GM19099 (cell line): ENCODE data around the gene RTP5.
A peak's percentile ranks its signal among the peaks of the same experiment; 100 is the strongest.

Experiments
- POLR2A ChIP-seq: IDR thresholded peaks from 3 replicates; pipeline ENCODE4 v1.6.1; 2011; ENCODE audit warnings: low read depth; ENCODE audit not compliant: insufficient read length; ENCODE audit errors: extremely low read depth

The RTP5 gene

DNA sequence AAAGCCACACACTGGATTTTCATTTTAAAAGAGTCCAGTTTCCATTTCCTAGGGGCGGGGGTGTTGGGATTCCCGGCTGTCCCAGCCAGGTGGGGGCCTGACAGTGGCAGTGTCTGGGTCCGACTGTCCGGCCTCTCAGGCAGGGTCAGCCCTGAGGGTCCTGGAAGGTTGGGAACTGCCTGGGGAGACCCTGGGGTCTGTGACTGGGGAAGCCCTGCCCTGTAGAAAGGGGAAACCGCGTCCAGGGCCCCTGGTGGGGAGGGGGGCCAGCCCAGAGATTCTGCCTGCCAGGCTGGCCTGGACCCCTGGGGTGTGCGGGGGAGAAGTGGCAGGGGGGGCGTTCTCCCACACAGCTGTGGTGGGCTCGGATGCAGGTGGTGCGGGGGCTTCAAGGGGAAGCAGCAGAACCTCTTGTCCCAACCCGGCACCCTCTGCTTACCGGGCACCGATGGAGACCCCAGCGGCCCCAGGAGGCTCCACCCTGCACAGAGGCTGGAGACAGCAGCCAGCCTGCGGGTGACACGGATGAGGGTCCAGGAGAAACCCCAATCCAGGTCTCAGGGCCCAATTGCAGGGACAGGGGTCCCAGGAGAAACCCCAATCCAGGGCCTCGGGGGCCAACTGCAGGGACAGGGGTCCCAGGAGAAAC is 4.9 kb downstream of the RTP5 start:
- TF ChIP-seq POLR2A = no peak

DNA sequence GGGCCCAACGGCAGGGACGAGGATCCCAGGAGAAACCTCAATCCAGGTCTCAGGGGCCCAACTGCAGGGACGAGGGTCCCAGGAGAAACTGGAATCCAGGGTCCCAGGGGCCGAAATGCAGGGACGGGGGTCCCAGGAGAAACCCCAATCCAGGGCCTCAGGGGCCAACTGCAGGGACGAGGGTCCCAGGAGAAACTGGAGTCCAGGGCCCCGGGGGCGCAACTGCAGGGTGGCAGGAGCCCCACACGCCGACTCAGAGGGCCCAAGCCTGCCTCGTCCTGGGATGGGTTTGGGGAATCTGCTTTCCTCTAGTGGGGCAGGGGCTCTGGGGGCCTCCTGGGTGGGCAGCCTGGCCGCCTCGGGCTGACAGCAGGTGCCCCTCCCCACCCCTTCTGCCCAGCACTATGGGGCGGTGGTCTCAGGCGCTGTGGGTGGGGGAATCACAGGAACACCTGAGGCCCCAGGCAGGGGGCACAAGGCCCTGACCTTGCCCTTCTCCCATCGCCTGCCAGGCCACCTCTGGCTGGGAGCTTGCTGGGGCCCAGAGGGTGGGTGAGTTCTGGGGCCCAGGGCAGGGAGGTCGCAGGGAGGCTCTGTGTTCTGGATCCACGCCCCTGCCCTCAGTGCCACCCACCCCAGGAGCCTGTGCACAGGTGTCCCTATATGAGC is 7.1 kb downstream of the RTP5 start:
- TF ChIP-seq POLR2A = no peak

DNA sequence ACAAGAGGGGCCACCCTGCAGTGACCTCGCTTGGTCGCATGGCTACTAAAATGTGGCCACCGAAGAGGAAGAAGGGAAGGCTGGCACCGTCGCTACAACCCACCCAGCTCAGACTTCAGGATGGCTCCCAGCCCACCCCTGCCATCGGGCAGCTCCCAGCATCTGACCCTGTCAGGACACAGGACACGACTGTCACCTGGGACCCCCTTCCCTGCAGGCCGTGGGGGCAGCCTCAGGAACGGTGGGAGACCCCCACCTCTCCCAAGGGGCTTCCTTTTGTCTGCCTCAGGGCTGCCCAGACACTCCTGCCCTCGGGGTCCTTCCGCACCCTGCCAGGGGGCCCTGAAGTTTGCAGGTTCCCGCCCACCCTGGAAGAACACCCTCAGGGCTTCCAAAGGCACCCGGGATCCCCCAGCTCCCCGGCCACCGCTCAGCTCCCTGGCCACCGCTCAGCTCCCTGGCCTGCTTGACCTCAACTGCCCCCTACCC is 7.7 kb downstream of the RTP5 start:
- no peak for TF ChIP-seq POLR2A

DNA sequence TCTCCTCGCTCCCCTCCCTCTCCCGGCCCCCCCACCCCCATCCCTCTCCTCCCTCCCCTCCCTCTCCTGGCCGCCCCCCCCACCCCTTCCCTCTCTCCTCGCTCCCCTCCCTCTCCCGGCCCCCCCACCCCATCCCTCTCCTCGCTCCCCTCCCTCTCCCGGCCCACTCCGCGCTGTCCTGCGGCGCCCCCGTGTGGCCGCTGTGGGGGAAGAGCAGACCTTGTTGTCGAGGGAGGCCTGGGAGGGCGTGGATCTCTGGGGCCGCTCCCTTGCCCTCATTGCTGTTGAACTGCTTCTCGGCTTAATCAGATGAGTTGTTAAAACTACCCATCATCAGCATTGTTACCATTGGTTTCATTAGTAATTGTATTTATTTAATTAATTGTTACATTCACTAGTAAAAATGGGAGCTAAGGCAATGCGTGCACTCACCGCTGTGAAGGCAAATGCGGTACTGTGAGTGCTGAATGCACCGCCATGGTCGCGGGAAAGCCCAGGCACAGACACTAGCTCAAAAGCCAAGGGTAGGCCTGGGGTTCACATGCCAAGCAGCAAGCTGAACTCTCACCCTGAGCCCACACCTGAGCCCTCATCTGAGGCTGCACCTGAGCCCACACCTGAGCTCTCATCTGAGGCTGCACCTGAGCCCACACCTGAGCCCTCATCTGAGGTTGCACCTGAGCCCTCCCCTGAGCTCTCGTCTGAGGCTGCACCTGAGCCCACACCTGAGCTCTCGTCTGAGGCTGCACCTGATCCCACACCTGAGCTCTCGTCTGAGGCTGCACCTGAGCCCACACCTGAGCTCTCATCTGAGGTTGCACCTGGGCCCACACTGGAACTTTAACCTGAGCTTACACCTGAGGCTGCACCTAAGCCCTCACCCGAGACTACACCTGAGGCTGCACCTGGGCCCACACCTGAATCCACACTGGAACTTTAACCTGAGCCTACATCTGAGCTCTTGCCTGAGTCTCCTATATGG is 8.8 kb downstream of the RTP5 start:
- no peak for TF ChIP-seq POLR2A

DNA sequence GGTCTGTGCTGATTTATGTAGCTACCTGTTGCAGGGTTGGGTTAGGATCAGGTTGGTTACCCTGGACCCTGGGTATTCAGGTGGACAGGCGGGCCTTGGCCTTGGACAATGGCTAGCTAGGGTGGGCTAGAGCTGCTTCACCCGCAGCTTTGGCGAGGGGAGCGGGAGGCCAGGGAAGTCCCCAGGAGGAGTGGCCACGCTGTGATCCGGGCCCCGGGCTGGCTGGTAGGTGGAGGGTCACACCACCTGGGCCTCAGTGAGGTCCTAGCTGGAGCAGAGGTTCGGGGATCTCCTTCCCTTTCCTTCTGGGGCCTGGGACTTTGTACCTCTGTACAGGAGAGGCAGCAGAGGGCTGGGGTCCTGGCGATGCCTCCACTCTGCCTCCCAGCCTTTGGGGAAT is 9.8 kb downstream of the RTP5 start:
- no peak for TF ChIP-seq POLR2A

DNA sequence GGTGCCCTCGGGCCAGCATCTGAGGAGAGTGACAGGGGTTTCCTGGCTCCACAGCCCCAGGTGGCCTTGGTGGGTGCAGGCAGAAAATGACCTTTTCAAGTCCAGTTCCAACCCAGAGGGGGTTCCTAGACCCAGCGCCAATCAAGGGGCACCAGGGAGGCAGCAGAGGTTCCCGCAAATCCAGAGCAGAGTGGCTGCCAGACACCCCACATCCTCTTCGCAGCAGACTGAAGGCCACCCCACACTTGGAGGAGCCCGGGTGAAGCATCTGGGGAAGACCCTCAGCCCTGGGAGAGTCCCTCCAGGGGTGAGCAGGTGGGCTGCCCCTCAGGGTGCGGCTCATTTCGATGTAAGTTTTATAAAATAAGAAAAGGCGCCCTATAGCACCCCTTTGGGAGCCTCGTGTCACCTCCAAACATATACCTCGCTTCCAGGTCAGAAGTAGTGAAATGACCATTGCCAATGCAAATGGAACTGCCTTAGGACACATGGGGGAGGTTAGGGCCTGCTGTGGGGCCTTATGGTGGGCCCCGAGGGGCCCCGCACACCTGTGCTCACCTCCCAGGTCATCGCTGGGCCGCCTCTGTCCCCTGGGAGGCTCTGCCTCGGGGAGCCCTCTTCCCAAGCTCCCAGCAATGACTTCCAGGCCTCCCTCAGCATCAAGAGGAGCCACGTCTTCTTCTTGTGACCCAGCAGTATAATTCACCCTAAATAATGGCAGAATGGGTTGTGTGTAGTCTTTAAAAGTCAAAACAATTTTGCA is 11.0 kb downstream of the RTP5 start:
- TF ChIP-seq POLR2A = no peak

DNA sequence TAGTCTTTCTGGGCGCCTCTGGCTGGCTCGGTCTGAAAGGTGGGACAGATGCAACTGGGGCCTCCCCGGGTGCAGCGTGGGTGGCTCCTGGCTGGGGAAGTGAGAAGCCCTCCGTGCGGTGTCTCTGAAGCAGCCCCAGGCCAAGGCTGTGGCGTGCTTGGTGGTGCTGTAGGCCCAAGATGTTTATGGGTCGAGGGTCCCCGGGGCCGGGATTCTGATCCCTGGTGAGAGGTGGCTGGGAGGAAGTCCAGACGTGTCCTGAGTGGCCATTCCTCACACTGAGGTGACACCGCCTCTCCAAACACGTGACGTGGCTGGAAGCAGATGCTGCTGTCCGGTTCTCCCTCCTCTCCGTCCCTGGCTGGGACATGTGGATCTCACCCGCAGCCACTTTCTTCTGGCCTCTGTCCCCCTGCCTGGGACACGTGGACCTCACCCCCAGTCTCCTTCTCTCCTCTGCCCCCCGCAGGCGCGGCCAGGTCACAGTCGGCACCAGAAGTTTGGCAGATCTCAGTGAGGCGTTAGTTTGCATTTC is 12.6 kb downstream of the RTP5 start:
- peak; percentile 38 for TF ChIP-seq POLR2A

DNA sequence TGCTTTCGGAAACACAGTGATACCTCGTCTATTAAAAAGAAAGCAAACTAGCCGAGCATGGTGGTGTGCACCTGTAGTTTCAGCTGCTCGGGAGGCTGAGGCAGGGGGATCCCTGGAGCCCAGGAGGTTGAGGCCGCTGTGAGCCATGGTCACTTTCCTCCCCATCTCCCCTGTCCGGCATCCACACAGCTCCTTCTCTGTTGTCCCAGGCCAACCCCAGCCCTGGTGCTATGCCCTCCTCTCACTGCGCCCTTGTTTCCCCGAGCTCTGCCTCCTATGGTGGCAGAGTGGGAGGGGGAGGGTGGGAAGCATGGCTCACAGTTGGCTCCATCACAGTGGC is 15.4 kb downstream of the RTP5 start:
- no peak for TF ChIP-seq POLR2A

DNA sequence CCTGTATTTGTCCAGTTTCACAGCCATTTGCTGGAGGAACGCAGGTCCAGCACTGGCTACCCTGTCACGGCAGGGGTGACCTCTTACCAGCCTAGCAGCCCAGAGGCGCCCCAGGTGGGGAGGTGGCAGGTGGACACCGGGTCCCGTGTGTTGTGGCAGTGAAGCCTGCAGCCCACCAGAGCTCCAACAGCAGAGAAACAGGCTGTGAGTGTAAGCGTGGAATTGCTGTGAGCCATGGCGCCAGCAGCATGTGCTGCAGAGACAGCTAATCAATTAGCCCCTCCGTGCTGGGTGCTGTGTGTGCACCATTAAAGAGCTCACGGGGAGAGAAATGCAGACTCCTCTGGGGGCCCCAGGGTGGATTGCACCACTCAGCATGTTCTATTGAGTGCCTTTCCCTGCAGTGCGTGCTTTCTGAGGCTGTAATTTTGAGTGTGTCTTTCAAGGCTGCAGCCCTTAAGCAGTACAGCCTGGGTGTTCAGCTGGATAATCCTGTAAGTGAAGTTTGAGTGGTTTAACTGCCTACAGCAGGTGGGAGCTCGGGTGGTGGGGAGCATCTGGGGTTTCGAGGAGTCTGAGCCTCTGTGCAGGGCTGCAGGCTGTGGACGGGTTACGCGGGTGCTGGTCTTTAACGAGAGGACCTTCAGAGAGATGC is 15.9 kb downstream of the RTP5 start:
- no peak for TF ChIP-seq POLR2A

DNA sequence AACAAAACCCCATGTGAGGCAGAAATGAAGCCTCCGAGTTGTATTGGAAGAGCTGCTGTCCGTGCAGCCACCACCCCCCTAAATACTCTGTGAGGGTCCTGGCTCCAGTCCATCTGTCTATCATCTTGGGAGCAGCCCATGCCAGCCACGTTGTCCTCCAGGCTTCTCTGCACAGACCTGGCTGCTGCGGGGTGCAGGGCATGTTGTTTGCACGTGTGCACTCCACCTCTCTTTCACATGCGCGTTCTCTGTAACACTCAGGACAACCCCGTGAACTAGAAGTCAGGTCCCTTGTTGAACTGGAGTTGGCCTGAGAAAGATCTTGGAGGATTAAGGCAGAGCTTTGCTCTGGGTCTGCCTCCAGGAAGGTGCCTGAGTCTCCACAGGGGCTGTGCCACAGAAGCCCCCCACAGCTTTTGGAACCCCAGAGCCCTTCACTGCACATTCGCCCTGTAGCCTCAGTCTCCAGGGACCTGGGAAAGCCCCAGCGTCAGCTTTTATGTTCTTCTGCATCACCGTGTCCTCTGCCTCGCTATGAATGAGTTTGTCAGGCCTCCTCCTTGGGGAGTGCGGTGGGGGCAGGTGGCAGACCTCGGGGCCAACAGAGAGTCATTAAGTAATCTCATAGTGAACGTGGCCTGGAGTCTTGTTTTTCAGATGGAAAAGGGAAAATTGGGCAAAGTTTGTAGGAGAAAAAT is 16.6 kb downstream of the RTP5 start:
- TF ChIP-seq POLR2A = no peak

DNA sequence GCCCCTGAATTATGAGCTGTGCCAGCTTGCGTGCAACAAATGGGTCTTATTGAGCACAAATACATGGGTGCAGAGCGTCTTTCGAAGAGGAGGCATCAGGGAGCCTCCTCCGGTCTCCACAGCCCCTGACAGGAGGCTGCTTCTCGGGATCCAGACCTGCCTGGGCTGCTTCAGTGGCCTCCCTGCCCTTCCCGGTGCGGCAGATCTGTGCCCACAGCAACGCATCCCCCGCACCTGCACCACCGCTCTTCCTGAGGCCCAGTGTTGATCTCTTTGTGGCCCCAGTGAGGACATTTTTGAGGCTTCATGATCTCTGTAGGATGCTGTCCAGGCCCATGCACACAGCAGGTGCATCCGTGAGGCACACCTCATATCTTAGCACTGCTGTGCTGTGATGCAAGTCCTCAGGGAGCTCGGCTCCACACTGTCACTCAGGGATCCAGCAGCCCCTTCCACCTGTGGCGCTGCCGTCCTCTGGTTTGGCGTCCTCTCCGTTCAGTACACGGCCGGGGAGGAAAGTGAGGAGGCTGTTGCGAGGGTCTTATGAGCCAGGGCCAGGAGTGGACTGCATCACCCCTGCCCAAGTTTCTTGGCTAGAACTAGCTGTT is 17.4 kb downstream of the RTP5 start:
- TF ChIP-seq POLR2A = no peak

DNA sequence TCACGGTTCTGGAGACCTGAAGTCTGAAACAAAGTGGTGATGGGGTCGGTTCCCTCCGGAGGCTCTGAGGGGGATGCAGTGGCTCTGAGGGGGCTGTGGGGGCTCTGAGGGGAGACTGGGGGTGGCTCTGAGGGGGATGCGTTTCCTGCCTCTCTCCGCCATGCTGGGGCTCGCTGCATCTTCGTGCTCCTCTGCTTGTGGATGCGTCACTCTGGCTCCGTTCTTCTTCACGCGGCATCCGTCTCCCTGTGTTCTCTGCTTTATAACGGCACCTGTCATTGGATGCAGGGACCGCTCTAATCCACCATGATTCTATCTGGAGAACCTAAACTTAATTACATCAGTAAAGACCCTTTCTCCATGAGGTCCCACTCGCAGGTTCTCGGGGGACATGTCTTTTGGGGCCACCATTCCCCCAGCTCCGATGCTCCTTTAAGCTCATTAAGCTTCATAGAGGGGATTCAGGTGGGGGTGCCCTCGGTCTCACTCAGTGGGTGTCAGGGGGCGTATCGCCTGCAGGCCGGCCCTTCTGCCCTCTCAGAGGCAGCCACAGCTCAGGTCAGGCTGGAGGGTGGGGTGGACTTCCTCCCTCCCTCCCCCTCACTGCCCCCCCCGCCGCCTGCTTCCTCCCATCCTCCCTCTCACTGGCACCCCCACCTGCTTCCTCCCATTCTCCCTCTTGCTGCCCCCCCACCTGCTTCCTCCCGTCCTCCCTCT is 18.4 kb downstream of the RTP5 start:
- TF ChIP-seq POLR2A = no peak

DNA sequence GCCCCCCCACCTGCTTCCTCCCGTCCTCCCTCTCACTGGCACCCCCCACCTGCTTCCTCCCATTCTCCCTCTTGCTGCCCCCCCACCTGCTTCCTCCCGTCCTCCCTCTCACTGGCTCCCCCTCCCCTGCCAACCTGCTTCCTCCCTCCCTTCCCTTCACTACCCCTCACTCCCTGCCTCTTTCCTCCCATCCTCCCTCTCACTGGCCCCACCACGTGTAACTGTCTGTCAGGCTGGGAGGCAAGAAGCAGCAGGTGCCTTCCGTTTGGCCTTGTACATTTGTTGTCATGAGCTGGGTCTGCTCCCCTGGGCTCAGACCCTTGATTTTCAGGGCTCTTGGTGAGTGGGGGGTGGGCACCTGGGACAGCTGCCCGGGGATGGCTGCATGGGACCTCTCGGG is 19.1 kb downstream of the RTP5 start:
- no peak for TF ChIP-seq POLR2A
